ENCODE results near the gene CDRT15L2.
"Not testable (repeated sequence)": the region's sequence is repeated elsewhere in the genome, so short reads cannot be mapped to it uniquely, and the experiment has no call there.

The CDRT15L2 gene

DNA sequence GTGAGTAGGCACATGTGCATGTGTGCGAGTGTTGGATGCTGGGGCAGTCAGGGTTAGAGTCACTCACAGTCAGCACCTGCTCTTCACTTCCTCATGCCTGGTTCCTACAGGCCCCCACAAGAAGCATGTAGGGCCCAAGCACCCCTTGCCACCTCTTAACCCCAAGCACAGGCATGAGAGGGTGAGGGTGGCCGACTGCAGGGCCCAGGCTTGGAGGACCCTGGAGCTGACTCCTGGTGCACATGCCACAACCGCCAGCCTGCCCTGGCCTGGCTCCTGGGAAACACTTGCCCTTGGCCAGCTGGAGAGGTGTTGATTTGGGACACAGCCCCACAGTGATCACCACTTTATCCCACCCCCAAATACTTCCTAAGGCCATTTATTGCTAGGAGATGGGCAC lies 16.9 kb upstream of the CDRT15L2 start:
- Mint-ChIP-seq H3K27ac (no peak overlapping the region), H3K27me3 (peaks cover 6% of the 10 kb centered on the region), H3K36me3 (ENCODE audit: low read depth) (no peaks in the 10 kb centered on the region), H3K4me1 (ENCODE audit: low read depth) (no peaks in the 10 kb centered on the region), H3K4me3 (no peak overlapping the region), H3K9me3 (no peaks in the 10 kb centered on the region)
- intact Hi-C loops (cut with micrococcal nuclease): no loop called here

DNA sequence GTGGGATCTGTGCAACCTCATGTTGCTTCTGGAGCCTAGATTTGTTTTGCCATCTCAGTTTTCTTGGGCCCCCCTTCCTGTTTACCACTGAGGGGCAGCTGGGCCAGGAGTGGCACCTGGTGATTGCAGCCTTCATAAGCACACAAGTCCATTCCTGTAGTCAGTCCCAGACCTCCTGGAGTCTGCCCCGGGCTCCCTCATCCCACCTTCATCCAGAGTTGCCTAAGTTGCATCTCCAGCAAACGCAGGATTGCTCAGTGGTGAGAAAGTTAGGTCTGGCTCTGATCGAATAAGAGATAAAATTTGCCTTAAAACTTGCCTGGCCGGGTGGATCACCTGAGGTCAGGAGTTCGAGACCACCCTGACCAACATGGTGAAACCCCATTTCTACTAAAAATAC lies 14.3 kb upstream of the CDRT15L2 start:
- H3K27me3 Mint-ChIP-seq; H3K36me3 Mint-ChIP-seq (ENCODE audit: low read depth); H3K4me3 Mint-ChIP-seq; H3K4me1 Mint-ChIP-seq (ENCODE audit: low read depth); H3K27ac Mint-ChIP-seq; H3K9me3 Mint-ChIP-seq; intact Hi-C loops (cut with micrococcal nuclease): not testable (repeated sequence)

DNA sequence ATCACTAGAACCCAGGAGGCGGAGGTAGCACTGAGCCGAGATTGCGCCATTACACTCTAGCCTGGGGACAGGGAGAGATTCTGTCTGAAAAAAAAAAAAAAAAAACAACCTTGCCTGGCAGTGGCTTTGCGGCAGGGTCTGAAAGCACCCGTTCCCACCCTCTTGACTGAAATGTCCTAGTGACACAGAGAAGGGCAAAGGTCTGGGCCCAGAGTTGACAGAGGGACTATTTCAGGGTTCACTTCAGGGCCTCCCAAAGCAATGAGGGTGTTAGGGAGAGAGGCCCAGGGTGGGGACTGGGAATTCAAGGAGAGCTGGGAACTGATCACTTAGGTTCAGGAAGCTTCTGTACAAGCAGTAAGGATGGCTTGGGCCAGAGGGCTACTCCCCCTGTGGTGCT lies 13.8 kb upstream of the CDRT15L2 start:
- intact Hi-C loops (cut with micrococcal nuclease): no loop called here

DNA sequence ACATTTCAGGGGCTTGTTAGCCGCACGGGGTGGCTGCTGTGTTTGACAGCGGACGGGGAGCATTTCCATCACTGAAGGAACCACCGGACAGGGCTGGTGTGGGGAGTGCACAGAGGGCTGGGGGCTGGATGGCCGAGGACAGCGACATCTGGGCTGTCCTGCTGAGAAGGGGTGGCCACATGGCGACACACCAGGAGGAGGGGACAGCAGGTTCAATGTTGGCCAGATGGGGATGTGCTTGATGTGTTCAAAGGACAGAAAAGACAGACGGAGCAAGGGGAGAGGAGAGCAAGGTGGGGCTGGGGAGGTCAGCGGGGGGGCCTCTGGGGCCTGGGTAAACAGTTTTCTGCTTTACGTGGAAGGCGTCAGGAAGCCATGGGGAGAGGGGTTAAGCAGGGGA lies 12.8 kb upstream of the CDRT15L2 start:
- H3K27ac Mint-ChIP-seq; H3K4me1 Mint-ChIP-seq (ENCODE audit: low read depth); H3K27me3 Mint-ChIP-seq; H3K9me3 Mint-ChIP-seq; intact Hi-C loops (cut with micrococcal nuclease); H3K36me3 Mint-ChIP-seq (ENCODE audit: low read depth); H3K4me3 Mint-ChIP-seq: not testable (repeated sequence)

More for the DNA sequence above, 13.8 kb upstream of the CDRT15L2 start:
- Mint-ChIP-seq H3K9me3 (no peaks in the 10 kb centered on the region), H3K27me3 (peaks cover 2% of the 10 kb centered on the region), H3K4me3 (no peak overlapping the region), H3K36me3 (ENCODE audit: low read depth) (no peaks in the 10 kb centered on the region), H3K4me1 (ENCODE audit: low read depth) (no peaks in the 10 kb centered on the region), H3K27ac (no peak overlapping the region)

DNA sequence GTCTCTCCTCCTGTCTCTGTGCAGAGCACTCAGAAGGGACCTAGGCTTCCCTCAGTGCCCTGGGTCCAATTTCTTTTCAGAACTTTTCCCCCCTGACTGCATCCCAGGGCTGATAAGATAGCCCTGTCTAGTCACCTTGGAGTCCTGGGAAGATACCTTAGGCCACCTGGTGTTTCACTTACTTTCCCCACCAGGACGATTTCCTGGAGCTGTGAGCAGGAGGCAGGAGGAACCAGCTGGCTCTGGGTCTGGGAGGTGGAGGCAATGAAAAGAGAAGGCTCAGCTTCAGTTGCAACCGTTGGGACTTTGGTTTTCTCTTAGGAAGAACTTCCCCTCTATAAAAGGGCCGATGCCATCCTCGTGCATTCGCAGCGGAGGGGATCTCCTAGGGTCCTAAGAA lies 12.1 kb upstream of the CDRT15L2 start:
- intact Hi-C loops (cut with micrococcal nuclease); H3K27ac Mint-ChIP-seq; H3K9me3 Mint-ChIP-seq; H3K36me3 Mint-ChIP-seq (ENCODE audit: low read depth); H3K4me1 Mint-ChIP-seq (ENCODE audit: low read depth); H3K27me3 Mint-ChIP-seq; H3K4me3 Mint-ChIP-seq: not testable (repeated sequence)

DNA sequence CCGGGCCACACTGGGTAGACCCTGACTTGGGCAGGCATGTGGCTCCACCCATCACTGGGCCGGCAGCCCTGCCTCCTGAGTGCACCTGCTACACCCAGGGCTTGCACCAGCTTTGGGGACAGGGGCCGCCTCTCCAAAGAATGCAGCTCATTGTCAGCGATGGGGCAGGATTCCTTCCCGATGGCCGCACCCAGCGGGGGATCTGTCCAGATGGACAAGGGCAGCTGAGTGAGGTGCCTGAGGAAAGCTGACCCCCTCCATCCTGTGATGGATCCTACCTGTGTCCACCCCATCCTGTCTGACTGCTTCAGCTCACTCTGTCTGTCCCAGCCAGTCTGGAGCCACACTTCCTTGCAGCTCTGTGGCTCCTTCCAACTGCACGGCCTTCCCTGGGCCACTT lies 10.9 kb upstream of the CDRT15L2 start:
- intact Hi-C loops (cut with micrococcal nuclease); H3K9me3 Mint-ChIP-seq; H3K36me3 Mint-ChIP-seq (ENCODE audit: low read depth); H3K4me1 Mint-ChIP-seq (ENCODE audit: low read depth); H3K4me3 Mint-ChIP-seq; H3K27ac Mint-ChIP-seq; H3K27me3 Mint-ChIP-seq: not testable (repeated sequence)

DNA sequence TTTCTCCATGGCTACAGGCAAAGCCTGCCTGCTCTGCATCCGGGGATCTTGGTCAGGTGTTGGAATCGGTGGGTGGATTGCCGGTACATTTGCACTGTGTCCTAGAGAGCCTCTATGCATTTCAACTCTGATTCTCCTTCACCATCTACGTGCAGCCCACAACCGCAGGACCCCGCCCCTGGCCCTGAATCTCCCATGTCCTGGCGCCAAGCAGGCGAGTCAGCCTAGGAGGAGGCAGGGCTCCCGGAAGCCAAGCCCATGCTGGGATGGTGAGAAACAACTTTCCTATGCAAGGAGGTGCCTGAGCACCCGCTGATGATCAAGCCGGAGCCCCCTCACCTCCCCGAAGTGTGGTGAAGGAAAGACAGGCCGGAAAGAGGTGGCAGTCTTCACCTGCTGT lies 7.9 kb upstream of the CDRT15L2 start:
- H3K4me3 Mint-ChIP-seq; H3K9me3 Mint-ChIP-seq; H3K36me3 Mint-ChIP-seq (ENCODE audit: low read depth); H3K27ac Mint-ChIP-seq; H3K4me1 Mint-ChIP-seq (ENCODE audit: low read depth); intact Hi-C loops (cut with micrococcal nuclease); H3K27me3 Mint-ChIP-seq: not testable (repeated sequence)

DNA sequence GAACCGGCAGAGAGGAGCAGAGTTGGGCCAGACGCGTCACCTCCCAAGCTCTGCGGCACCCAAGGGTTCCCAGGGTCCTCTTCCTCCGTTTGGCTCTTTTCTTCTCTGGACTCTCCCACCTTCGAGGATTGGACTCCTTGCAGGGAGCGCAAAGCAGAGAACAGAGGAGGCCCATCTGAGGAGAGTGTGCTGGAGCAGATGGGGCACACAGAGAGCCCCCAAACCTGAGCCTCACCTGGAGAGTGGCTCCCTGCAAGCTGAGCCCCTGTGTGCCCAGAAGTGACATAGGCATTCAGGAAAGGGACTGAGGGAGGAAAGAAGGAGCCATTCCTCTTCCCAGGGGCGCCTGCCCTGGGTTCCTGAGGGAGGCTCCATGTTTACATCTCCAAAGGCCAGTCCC lies 6.3 kb upstream of the CDRT15L2 start:
- not testable (repeated sequence) for H3K9me3 Mint-ChIP-seq, H3K27ac Mint-ChIP-seq, H3K4me3 Mint-ChIP-seq

DNA sequence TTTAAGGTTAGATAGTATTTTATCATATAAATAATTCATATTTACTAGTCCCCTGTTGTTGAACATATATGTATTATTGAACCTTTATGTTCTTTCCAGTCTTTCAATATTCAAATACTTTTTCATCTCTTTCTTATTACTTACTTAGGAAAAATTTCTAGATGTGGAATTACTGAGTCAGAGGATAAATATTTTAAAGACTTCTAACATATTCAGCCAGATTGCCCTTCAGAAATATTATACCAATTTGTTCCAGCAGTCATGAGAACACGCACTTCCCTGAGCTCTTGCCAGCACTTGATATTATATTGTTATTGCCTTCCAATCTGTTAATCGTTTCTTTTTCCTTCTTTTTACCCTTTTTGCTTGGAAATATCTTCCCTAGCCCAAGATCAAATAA lies 4.5 kb upstream of the CDRT15L2 start:
- not testable (repeated sequence) for H3K4me3 Mint-ChIP-seq, H3K27me3 Mint-ChIP-seq

More for the DNA sequence above, 6.3 kb upstream of the CDRT15L2 start:
- H3K27me3 Mint-ChIP-seq; H3K36me3 Mint-ChIP-seq (ENCODE audit: low read depth); H3K4me1 Mint-ChIP-seq (ENCODE audit: low read depth); intact Hi-C loops (cut with micrococcal nuclease): not testable (repeated sequence)

DNA sequence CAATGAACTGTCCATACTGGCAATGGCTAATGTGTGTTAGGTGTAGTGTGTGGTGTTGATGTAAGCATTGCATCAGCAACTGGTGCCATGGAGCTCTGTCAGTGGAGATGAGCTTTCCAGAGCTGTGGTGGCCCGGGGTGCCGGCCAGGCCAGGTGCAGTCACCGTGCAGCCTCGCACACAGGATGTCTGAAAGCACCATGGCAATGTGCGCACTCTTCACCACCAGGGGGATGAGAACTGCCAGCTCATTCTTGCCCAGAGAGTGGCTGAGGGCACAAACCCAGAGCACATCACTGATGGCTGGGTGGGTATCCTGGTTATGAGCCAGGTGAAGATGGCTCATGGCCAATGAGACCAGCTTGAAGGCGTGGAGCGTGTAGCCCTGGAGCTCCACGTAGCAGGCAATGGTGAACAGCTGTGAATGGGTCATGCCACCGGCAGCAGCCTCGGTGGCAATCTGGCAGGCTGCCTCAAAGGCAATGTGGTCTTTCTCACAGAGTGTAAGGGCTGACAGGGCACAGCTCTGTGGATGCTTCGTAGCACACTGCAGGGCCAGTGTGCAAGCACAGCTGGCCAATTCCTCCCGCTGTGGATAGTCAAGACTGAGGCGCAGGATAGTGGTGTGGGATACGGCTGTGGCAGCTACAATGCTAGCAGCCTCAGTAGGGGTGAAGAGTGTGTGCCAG lies 4.5 kb downstream of the CDRT15L2 start:
- H3K9me3 Mint-ChIP-seq; H3K36me3 Mint-ChIP-seq (ENCODE audit: low read depth); H3K27ac Mint-ChIP-seq; H3K4me3 Mint-ChIP-seq; intact Hi-C loops (cut with micrococcal nuclease); H3K4me1 Mint-ChIP-seq (ENCODE audit: low read depth): not testable (repeated sequence)
- H3K27me3 Mint-ChIP-seq: peaks cover 11% of the 10 kb centered on the region

More for the DNA sequence above, 4.5 kb upstream of the CDRT15L2 start:
- H3K27ac Mint-ChIP-seq; H3K36me3 Mint-ChIP-seq (ENCODE audit: low read depth); H3K4me1 Mint-ChIP-seq (ENCODE audit: low read depth); intact Hi-C loops (cut with micrococcal nuclease); H3K9me3 Mint-ChIP-seq: not testable (repeated sequence)

DNA sequence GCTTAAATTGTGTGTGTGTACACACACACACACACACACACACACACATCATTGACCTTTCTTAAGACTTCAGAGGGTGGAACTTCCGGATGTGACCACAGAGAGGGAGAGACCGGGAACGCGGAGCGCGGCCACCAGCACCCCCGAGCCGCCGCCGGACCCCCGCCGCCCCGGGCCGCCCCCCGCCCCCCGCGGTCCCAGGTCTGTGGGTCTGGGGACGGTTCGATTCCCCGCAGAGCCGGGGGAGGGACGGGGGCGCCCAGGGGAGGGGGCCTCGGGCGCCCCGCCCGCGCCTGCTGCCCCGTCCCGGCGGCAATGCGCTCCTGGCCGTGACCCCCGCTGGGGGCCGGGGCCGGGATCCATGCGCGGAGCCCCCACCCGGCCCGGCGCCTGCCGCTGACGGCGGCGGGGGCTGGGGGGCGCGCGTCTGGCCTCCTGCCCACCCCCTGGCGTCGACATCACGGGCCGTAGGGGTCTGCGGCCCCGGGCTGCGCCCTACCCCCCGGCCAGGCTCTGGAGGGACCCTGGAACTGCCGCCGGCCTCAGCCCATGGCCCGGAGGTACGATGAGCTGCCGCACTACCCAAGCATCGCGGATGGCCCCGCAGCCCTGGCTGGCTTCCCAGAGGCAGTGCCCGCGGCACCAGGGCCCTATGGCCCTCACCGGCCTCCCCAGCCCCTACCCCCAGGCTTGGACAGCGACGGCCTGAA lies 9.4 kb downstream of the CDRT15L2 start:
- H3K4me1 Mint-ChIP-seq (ENCODE audit: low read depth); H3K4me3 Mint-ChIP-seq; H3K9me3 Mint-ChIP-seq; H3K27ac Mint-ChIP-seq; H3K36me3 Mint-ChIP-seq (ENCODE audit: low read depth); intact Hi-C loops (cut with micrococcal nuclease): not testable (repeated sequence)
- H3K27me3 Mint-ChIP-seq: peaks cover 16% of the 10 kb centered on the region

DNA sequence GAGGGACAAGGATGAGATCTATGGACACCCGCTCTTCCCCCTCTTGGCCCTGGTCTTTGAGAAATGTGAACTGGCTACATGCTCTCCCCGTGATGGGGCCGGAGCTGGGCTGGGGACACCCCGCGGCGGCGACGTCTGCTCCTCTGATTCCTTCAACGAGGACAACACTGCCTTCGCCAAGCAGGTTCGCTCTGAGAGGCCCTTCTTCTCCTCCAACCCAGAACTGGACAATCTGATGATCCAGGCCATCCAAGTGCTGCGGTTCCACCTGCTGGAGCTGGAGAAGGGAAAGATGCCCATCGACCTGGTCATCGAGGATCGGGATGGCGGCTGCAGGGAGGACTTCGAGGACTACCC lies 9.9 kb downstream of the CDRT15L2 start:
- Mint-ChIP-seq H3K4me3 (peak overlapping the region; percentile 45), H3K27me3 (peaks cover 16% of the 10 kb centered on the region)
- intact Hi-C loops (cut with micrococcal nuclease); H3K9me3 Mint-ChIP-seq; H3K4me1 Mint-ChIP-seq (ENCODE audit: low read depth); H3K27ac Mint-ChIP-seq; H3K36me3 Mint-ChIP-seq (ENCODE audit: low read depth): not testable (repeated sequence)

DNA sequence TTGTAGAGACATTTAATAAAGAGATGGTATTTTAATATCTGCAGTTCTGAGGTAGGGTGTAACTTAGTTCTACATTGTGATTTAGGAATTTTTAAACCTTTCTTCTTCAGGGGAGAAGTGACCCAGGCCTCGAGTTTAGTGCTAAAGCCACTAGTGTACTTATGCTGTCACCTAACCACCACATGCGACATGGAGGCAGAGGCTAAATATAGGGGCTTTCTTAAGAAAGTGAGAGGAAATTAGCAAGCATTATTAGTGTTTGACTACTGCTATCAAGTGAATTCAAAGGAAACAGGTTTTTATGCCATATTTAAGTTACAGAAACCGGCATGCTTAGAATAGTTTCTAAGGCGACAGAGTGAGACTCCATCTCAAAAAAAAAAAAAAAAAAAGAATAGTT lies 11.5 kb downstream of the CDRT15L2 start:
- intact Hi-C loops (cut with micrococcal nuclease); H3K4me1 Mint-ChIP-seq (ENCODE audit: low read depth); H3K27ac Mint-ChIP-seq; H3K4me3 Mint-ChIP-seq; H3K36me3 Mint-ChIP-seq (ENCODE audit: low read depth); H3K9me3 Mint-ChIP-seq: not testable (repeated sequence)
- peaks cover 16% of the 10 kb centered on the region for H3K27me3 Mint-ChIP-seq

DNA sequence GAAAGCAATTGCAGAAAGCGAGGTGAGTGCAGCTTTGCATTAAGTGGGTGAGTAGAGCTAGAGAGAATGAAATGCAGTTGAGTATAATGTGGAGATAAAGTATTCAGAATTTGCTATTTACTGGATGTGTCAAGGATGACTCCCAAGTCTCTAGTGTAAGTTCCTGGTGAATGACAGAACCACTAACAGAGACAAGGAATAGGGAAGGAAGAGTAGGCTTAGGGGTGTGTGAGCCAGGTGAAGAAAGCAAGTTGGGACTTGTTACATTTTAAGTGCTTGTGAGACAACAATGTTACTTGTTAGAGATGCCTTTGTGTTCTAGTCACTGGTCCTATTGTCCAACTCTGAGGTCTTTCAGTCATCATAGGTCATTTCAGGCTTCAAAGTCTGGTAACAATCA lies 26.0 kb downstream of the CDRT15L2 start:
- H3K36me3 Mint-ChIP-seq (ENCODE audit: low read depth); H3K27ac Mint-ChIP-seq; H3K9me3 Mint-ChIP-seq; intact Hi-C loops (cut with micrococcal nuclease); H3K4me3 Mint-ChIP-seq; H3K27me3 Mint-ChIP-seq; H3K4me1 Mint-ChIP-seq (ENCODE audit: low read depth): not testable (repeated sequence)

DNA sequence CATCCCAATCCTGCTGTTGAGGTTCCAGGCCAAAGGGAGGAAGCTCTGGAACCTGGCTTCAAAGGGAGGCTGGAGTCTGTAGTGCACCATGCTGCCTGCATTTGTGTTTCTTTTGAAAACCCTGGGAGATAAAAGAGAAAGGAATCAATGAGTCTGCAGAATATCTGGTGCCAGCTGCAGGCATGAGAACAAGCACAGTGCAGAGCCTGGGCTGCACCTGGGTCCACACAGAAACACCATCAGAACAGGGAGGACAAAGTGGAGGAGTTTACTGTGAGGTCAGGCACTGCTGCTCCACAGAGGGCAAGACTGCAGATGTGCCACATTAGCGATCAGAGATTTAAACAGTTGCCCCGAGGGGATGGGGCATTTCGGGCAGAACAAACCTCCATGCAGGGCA lies 30.0 kb downstream of the CDRT15L2 start:
- H3K27me3 Mint-ChIP-seq; H3K9me3 Mint-ChIP-seq; intact Hi-C loops (cut with micrococcal nuclease); H3K36me3 Mint-ChIP-seq (ENCODE audit: low read depth); H3K4me1 Mint-ChIP-seq (ENCODE audit: low read depth); H3K27ac Mint-ChIP-seq; H3K4me3 Mint-ChIP-seq: not testable (repeated sequence)
